Upper lobe of left lung (tissue), 4 donors: ENCODE data around the gene KLC1.

Experiments used
- EP300 ChIP-seq, 4 donors: sonication (generic); formaldehyde crosslinking; IDR thresholded peaks; one replicate each; pipeline ENCODE4 v1.5.1; 2017; ENCODE audit warnings: antibody characterized with exemption in 4 of 4, control low read depth in 2 of 4
- POLR2A ChIP-seq, 4 donors: fragments of 450-650 bp; IDR thresholded peaks; one replicate each; pipeline ENCODE4 v1.5.1; 2016 to 2017; ENCODE audit warnings: antibody characterized with exemption in 4 of 4, mild to moderate bottlenecking in 2 of 4
- TF ChIP-seq, protein P1 (sequence below), 6 experiments: fragments of 450-650 bp in 4 of 6; fragments of 200-600 bp in 2 of 6; sonication (generic) in 2 of 6; IDR thresholded peaks; one replicate each; pipeline ENCODE4 v1.5.1; 2016 to 2019; ENCODE audit warnings: antibody characterized with exemption in 6 of 6

GRCh38 chr14:103727313-103727980 is 98.4 kb downstream of the KLC1 start:
- TF ChIP-seq, protein P1, sequence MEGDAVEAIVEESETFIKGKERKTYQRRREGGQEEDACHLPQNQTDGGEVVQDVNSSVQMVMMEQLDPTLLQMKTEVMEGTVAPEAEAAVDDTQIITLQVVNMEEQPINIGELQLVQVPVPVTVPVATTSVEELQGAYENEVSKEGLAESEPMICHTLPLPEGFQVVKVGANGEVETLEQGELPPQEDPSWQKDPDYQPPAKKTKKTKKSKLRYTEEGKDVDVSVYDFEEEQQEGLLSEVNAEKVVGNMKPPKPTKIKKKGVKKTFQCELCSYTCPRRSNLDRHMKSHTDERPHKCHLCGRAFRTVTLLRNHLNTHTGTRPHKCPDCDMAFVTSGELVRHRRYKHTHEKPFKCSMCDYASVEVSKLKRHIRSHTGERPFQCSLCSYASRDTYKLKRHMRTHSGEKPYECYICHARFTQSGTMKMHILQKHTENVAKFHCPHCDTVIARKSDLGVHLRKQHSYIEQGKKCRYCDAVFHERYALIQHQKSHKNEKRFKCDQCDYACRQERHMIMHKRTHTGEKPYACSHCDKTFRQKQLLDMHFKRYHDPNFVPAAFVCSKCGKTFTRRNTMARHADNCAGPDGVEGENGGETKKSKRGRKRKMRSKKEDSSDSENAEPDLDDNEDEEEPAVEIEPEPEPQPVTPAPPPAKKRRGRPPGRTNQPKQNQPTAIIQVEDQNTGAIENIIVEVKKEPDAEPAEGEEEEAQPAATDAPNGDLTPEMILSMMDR (IDR thresholded peaks at IDR 0.05): peak in 4 of 6 experiments; percentile 16 to 57 (median 34)
- TF ChIP-seq POLR2A (IDR thresholded peaks at IDR 0.05): no peak
- no peak for TF ChIP-seq EP300 (IDR thresholded peaks at IDR 0.05)
